ENCODE results near the gene ADRA2C.

GRCh38 chr4:3744901-3745300 lies 21.3 kb upstream of the ADRA2C start:
- TF ChIP-seq EGR1 (IDR thresholded peaks at IDR 0.05; ENCODE audit: low read depth) (no peak), REST (IDR thresholded peaks at IDR 0.05; ENCODE audit: low read depth) (no peak)

Measured in HCT116 (cell line).